WTC11 (cell line): ENCODE results near the gene NPIPB6. TPM values are rescaled to one million over a fixed set of nuclear protein-coding genes. Genes with fewer than 3 reads are reported as not detected.

ENCODE experiments used
- ATAC-seq: fragments of 200-7000 bp; cut with Tn5 transposase; 2 replicates; pipeline ENCODE4 v1.10.0; 2021; ENCODE audit warnings: mild to moderate bottlenecking, moderate library complexity
- CTCF ChIA-PET: fragments of 300-600 bp; sonication (Branson Sonifier 250); formaldehyde crosslinking; loops from one replicate; lab custom pipeline; 2021; ENCODE audit warnings: antibody characterized with exemption; lab: Charles Lee
- POLR2A ChIA-PET: fragments of 350-600 bp; sonication (Branson Sonifier 250); formaldehyde crosslinking; loops from one replicate; lab custom pipeline; 2021; ENCODE audit warnings: antibody characterized with exemption; lab: Charles Lee
- DNase-seq: peaks from one replicate; pipeline ENCODE4 v3.0.0; 2021; ENCODE audit warnings: low spot score
- H3K27ac Mint-ChIP-seq: 2 replicates; pipeline ENCODE4 v1.8.0; 2021; ENCODE audit warnings: mixed read lengths
- H3K27me3 Mint-ChIP-seq: 2 replicates; pipeline ENCODE4 v1.8.0; 2021; ENCODE audit warnings: low read depth, mild to moderate bottlenecking, moderate library complexity, mixed read lengths
- H3K36me3 Mint-ChIP-seq: 2 replicates; pipeline ENCODE4 v1.8.0; 2021; ENCODE audit warnings: mixed read lengths
- H3K4me1 Mint-ChIP-seq: 2 replicates; pipeline ENCODE4 v1.8.0; 2022; ENCODE audit warnings: mixed read lengths
- H3K4me3 Mint-ChIP-seq: 2 replicates; pipeline ENCODE4 v1.8.0; 2021; ENCODE audit warnings: mild to moderate bottlenecking, moderate library complexity, mixed read lengths
- H3K9me3 Mint-ChIP-seq: 2 replicates; pipeline ENCODE4 v1.8.0; 2021; ENCODE audit warnings: mixed read lengths
- AR ChIP-seq: fragments of 250-450 bp; sonication (Bioruptor Pico); IDR thresholded peaks from 2 replicates; pipeline ENCODE4 v1.9.0; 2021; ENCODE audit warnings: mild to moderate bottlenecking
- CBFB ChIP-seq: sonication (generic); formaldehyde crosslinking; IDR thresholded peaks from 2 replicates; pipeline ENCODE4 v1.8.1; 2022; ENCODE audit warnings: mild to moderate bottlenecking, low read depth, missing genetic modification reagents
- ELF4 ChIP-seq: sonication (generic); formaldehyde crosslinking; IDR thresholded peaks from 2 replicates; pipeline ENCODE4 v1.8.1; 2022; ENCODE audit warnings: low read depth, mild to moderate bottlenecking, moderate library complexity, missing genetic modification reagents
- ESRRA ChIP-seq: sonication (generic); formaldehyde crosslinking; IDR thresholded peaks from 2 replicates; pipeline ENCODE4 v1.8.1; 2022; ENCODE audit warnings: mild to moderate bottlenecking, missing genetic modification reagents, borderline replicate concordance
- GABPB1 ChIP-seq: sonication (generic); formaldehyde crosslinking; IDR thresholded peaks from 2 replicates; pipeline ENCODE4 v1.8.1; 2023; ENCODE audit warnings: mild to moderate bottlenecking, missing genetic modification reagents
- GRHL2 ChIP-seq: fragments of 250-450 bp; sonication (Bioruptor Pico); IDR thresholded peaks from 2 replicates; pipeline ENCODE4 v1.8.0; 2022; ENCODE audit warnings: mild to moderate bottlenecking, moderate library complexity; ENCODE audit not compliant: insufficient replicate concordance, severe bottlenecking
- JAZF1 ChIP-seq: fragments of 250-450 bp; sonication (Bioruptor Pico); IDR thresholded peaks from 2 replicates; pipeline ENCODE4 v1.9.0; 2021; ENCODE audit warnings: moderate library complexity, mild to moderate bottlenecking, inconsistent platforms
- NFATC4 ChIP-seq: fragments of 250-450 bp; sonication (Bioruptor Pico); IDR thresholded peaks from 2 replicates; pipeline ENCODE4 v1.9.0; 2021; ENCODE audit warnings: mild to moderate bottlenecking
- NFYB ChIP-seq: sonication (generic); formaldehyde crosslinking; conservative IDR thresholded peaks from 2 replicates; pipeline ENCODE4 v1.8.0; 2022; ENCODE audit warnings: low read depth, missing genetic modification reagents
- SMAD3 ChIP-seq: sonication (generic); formaldehyde crosslinking; IDR thresholded peaks from 2 replicates; pipeline ENCODE4 v1.8.0; 2022; ENCODE audit warnings: missing genetic modification reagents, mild to moderate bottlenecking, borderline replicate concordance
- ZNF121 ChIP-seq: sonication (generic); formaldehyde crosslinking; IDR thresholded peaks from 2 replicates; pipeline ENCODE4 v1.8.0; 2023; ENCODE audit warnings: missing genetic modification reagents
- total RNA-seq: library from RNA; stranded (reverse); gene quantifications from 3 replicates; pipeline ENCODE4 v1.2.3, GENCODE V29; 2021
- TF ChIP-seq, protein P1 (sequence below): sonication (generic); formaldehyde crosslinking; IDR thresholded peaks from 2 replicates; pipeline ENCODE4 v1.8.1; 2022; ENCODE audit warnings: low read depth, mild to moderate bottlenecking, moderate library complexity, missing genetic modification reagents, borderline replicate concordance
- TF ChIP-seq, protein P2 (sequence below): fragments of 200-600 bp; IDR thresholded peaks from 2 replicates; pipeline ENCODE4 v1.8.0; 2022; ENCODE audit warnings: antibody characterized with exemption

Gene NPIPB6
- total RNA-seq, 1 experiment from 2014 or later = 0.83 TPM

- Mint-ChIP-seq H3K27ac (peak overlapping the region; percentile 85; the same call in 1 of the 2 replicates), H3K4me1 (no peaks in the 10 kb centered on the region), H3K4me3 (no peak overlapping the region), H3K27me3 (no peaks in the 10 kb centered on the region), H3K36me3 (peaks cover 19% of the 10 kb centered on the region; the same call in 1 of the 2 replicates), H3K9me3 (no peaks in the 10 kb centered on the region)
- no peak for TF ChIP-seq NFYB (CRISPR knock-in tag)
- TF ChIP-seq, protein P1, sequence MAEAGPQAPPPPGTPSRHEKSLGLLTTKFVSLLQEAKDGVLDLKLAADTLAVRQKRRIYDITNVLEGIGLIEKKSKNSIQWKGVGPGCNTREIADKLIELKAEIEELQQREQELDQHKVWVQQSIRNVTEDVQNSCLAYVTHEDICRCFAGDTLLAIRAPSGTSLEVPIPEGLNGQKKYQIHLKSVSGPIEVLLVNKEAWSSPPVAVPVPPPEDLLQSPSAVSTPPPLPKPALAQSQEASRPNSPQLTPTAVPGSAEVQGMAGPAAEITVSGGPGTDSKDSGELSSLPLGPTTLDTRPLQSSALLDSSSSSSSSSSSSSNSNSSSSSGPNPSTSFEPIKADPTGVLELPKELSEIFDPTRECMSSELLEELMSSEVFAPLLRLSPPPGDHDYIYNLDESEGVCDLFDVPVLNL = no peak
- TF ChIP-seq GRHL2 (CRISPR knock-in tag) = no peak
- TF ChIP-seq AR = no peak
- ChIA-PET POLR2A (interaction anchor here (0.5 kb wide), 1 partner anchor 39 kb away, joined by 3 read pairs; no protein-coding TSS in a partner anchor), CTCF (interaction anchor here (1.4 to 2.4 kb wide), 4 partner anchors 9 to 124 kb away, joined by 4 to 27 read pairs (median 14); no protein-coding TSS in a partner anchor)
- no peak for DNase-seq
- ATAC-seq = no peak
Observed at GRCh38 chr16:28318042-28318744, 45.1 kb downstream of the NPIPB6 start.

DNA sequence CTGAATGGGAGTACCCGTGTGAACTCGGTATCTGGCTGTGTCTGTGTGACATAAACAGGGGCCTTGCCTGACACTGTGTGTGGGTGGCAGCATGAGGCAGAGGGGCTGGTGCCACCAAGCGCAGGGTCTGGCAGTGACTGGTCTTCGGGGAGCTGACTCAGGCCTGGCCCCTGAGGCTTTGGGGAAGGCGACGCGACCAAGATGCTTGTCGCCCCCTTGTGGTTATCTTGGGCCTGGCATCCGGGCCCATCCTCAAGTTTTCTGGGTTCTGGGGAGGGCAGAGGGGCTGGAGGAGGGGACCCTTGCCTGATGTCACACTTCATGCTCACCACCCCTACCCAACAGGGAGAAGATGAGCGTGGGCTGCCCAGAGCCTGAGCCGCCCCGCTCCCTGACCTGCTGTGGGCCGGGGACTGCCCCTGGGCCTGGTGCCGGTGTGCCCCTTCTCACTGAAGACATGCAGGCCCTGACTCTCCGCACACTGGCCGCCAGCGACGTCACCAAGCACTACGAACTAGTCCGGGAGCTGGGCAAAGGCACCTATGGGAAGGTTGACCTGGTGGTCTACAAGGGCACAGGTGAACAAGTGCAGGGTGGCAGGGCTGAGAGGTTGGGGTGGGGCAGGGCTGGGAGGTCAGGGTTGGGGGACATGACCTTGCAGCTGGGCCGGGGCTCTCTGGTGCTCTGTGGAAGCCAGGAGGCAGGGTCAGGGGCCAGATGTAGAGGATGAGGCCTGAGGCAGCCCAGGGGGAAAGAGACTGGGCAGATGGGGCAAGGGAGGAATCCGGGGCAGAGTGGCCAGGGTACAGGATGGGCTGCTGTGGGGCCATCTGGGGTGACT is 46.0 kb downstream of the NPIPB6 start:
- CTCF ChIA-PET = interaction anchor here (0.6 to 2.4 kb wide), 16 partner anchors 8 to 217 kb away, joined by 3 to 41 read pairs (median 6); partner anchors contain the start of gene SBK1
- H3K4me1 Mint-ChIP-seq = no peaks in the 10 kb centered on the region
- H3K4me3 Mint-ChIP-seq = no peak overlapping the region
- H3K9me3 Mint-ChIP-seq = no peaks in the 10 kb centered on the region
- DNase-seq = peak; percentile 84
- ATAC-seq = peak; percentile 72
- TF ChIP-seq, protein P2, sequence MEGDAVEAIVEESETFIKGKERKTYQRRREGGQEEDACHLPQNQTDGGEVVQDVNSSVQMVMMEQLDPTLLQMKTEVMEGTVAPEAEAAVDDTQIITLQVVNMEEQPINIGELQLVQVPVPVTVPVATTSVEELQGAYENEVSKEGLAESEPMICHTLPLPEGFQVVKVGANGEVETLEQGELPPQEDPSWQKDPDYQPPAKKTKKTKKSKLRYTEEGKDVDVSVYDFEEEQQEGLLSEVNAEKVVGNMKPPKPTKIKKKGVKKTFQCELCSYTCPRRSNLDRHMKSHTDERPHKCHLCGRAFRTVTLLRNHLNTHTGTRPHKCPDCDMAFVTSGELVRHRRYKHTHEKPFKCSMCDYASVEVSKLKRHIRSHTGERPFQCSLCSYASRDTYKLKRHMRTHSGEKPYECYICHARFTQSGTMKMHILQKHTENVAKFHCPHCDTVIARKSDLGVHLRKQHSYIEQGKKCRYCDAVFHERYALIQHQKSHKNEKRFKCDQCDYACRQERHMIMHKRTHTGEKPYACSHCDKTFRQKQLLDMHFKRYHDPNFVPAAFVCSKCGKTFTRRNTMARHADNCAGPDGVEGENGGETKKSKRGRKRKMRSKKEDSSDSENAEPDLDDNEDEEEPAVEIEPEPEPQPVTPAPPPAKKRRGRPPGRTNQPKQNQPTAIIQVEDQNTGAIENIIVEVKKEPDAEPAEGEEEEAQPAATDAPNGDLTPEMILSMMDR = peak; percentile 84
- TF ChIP-seq CBFB (CRISPR knock-in tag) = no peak
- TF ChIP-seq NFATC4 (CRISPR knock-in tag) = no peak
- TF ChIP-seq SMAD3 (CRISPR knock-in tag) = 0 out of 2 replicates have a peak, but pooled peaks have one; percentile 11
- no peak for TF ChIP-seq ESRRA (CRISPR knock-in tag)
- TF ChIP-seq ZNF121 = 0 out of 2 replicates have a peak, but pooled peaks have one; percentile 53
- TF ChIP-seq JAZF1 = no peak
- TF ChIP-seq, all 79 proteins: peak for 3
- Mint-ChIP-seq H3K27me3 (no peaks in the 10 kb centered on the region), H3K27ac (no peak overlapping the region), H3K36me3 (peaks cover 22% of the 10 kb centered on the region)
- POLR2A ChIA-PET = interaction anchor here (0.5 to 0.6 kb wide), 3 partner anchors 19 to 1208 kb away, joined by 3 to 6 read pairs (median 3); no protein-coding TSS in a partner anchor

DNA sequence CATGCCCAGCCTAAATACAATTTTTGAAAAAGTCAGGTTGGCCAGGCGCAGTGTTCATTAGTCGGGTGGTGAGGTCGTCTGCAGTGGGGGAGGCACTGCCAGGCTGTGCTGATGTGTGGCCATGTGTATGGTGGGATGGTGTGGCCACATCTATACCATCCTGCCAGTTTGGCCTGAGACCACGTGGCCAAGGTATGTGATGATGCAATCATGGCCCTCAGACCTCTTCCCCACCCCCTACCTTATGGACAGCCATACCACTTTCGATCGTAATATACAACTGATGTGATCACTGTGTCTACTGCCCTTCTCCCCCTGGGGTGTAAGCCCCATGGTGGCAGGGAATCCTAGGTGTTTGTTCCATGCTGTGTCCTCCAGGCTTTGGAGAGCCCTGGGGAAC is 47.3 kb downstream of the NPIPB6 start:
- ATAC-seq (no peak), DNase-seq (no peak)
- Mint-ChIP-seq H3K27me3 (no peaks in the 10 kb centered on the region), H3K9me3 (no peaks in the 10 kb centered on the region), H3K4me1 (no peaks in the 10 kb centered on the region), H3K27ac (no peak overlapping the region), H3K36me3 (peaks cover 25% of the 10 kb centered on the region), H3K4me3 (no peak overlapping the region)
- ChIA-PET POLR2A (interaction anchor here (1.0 kb wide), 1 partner anchor 23 kb away, joined by 3 read pairs; no protein-coding TSS in a partner anchor), CTCF (interaction anchor here (0.9 to 2.4 kb wide), 10 partner anchors 9 to 38 kb away, joined by 3 to 41 read pairs (median 11); partner anchors contain the start of gene SBK1)
- TF ChIP-seq GABPB1 = peak; percentile 81
- no peak for TF ChIP-seq ELF4 (CRISPR knock-in tag)
